AG08395 (cell line): Measurements from ENCODE around the gene TSGA10IP.
A peak's percentile ranks its signal among the peaks of the same experiment; 100 is the strongest.

Experiments
- DNase-seq: peaks from one replicate; pipeline ENCODE4 v3.0.0; 2012; ENCODE audit warnings: mixed read lengths, low spot score

Gene TSGA10IP

DNA sequence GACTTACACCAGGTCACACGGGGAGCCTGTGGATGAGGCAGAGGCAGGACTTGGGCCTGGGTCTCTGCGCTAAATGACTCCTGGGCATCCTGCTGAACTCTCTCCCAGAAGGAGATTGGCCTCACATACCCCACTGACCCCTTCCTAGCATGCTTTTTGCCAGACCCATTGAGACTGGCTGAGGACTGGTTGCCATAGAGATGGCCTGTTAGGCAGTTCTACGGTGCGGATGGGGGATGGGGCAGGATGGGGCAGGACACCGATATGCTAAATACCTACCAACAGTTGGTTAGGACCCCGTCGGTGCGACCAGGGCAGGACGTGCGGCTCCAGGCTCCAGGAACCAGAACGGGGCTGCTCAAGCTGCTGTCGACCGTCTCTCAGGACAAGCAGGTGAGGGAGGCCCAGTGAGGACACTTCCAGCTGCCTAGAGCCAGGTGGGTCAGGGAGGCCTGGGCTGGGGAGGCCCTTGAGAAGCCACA, at the start of gene TSGA10IP:
TSS of gene TSGA10IP (plus strand) at position 51 of the 482 bp plus-strand sequence. CDS start at position 247, 196 bp downstream.
- DNase-seq = no peak

DNA sequence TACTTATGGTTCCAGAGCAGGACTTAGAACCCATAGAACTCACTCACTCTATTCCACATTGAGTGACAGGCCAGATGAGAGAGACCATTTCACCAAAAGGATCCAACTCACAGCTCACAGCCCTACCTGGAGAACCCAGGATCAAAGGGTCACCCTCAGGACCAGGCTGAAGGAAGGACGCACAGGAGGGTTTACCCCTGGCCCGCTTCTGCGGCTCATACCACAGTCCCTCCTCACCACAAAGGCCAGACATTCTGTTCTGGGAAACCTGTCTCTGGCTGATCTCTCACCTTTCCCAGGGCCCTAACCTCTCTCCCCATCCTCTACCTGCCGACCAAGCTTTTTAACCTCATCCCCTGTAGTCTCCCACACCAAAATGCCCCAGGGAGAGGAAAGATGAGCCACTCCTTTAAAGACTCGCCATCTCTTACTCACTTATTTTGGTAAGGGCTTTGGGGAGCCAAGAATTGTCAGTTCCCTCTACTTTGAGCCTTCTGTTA, 49.7 kb upstream of the TSGA10IP start:
- no peak for DNase-seq

DNA sequence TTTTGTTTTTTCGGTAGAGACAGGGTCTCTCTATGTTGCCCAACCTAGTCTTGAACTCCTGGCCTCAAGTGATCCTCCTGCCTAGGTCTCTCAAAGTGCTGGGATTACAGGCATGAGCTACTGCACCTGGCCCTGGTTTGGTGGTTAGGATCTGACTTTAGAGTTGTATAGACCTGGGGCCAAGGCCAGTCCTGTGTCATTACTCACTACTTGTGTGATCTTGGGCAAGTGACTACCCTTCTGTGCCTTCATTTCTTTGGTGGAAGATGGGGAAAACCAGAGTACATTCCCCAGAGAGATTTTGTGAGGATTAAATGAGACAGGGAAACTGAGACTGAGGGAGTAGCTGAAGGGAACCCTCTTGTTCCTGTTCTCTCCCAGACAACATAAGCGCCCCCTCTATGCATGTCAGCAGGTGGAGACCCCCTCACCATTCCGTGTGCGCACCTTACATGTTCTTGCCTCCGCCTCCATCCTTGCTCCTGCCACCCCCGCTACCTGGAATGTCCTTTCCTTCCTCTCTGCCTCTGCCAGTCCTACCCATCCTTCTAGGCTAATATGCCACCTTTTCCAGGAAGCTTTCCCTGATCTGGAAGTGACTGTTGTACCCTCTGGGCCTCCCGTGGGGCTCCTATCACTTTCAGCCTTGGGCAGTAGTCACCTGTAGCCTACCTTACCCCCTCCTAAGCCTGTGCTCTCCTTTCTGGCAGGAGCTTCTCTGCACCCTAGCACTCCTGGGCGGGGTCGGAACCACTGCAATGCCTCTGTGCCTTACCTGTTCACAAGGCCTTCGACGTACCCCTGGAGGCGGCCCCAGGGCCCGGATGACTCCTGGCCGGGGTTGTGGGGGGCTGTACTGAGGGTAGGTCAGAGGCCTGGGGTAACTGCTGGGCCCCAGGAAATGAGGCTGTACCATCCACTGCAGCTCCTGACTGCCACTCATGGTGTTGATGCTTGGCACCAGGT, 49.0 kb upstream of the TSGA10IP start:
- no peak for DNase-seq

DNA sequence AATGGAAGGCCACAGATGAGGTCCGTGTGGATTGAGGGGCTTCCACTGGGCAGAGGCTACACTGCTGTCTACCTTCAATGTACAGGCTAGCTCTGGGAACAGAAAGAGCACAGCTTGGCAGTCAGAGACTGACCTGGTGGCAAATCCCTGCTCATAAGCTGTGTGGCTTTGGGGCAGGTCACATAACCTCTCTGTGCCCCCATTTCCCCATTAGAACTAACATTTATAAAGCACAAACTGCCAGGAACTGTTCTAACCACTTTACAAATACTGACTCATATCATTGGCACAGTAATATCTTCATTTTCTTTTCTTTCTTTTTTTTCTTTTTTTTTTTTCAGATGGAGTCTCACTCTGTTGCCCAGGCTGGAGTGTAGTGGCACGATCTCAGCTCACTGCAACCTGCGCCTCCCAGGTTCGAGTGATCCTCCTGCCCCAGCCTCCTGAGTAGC, 48.2 kb upstream of the TSGA10IP start:
- DNase-seq = no peak

DNA sequence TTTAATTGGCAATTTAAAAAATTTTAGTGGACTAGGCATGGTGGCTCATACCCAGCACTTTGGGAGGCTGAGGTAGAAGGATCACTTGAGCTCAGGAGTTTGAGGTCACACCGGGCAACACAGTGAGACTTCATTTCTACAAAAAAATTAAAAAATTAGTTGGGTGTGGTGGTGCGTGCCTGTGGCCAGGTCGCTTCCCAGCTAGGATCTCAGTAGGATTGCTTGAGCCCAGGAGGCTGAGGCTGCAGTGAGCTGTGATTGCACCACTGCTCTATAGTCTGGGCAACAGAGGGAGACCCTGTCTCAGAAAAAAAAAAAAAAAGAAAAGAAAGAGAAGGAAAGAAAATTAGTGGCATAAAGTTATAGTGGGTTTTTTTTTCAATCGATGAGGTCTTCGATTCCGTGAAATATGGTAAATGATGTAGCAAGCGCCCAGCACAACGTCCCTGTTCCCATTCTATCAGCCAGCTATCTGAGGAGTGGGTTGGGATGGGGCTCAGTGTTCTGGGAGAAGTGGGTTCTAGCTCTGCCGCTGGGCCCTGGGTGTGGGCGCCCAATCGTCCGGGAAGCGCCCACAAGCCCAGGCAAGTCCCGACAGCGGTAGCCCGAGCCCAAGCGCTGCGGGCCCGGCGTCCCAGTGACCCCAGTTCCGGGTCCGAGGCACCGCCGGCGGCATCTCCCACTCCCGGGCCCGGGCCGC, 46.5 kb upstream of the TSGA10IP start:
- no peak for DNase-seq

DNA sequence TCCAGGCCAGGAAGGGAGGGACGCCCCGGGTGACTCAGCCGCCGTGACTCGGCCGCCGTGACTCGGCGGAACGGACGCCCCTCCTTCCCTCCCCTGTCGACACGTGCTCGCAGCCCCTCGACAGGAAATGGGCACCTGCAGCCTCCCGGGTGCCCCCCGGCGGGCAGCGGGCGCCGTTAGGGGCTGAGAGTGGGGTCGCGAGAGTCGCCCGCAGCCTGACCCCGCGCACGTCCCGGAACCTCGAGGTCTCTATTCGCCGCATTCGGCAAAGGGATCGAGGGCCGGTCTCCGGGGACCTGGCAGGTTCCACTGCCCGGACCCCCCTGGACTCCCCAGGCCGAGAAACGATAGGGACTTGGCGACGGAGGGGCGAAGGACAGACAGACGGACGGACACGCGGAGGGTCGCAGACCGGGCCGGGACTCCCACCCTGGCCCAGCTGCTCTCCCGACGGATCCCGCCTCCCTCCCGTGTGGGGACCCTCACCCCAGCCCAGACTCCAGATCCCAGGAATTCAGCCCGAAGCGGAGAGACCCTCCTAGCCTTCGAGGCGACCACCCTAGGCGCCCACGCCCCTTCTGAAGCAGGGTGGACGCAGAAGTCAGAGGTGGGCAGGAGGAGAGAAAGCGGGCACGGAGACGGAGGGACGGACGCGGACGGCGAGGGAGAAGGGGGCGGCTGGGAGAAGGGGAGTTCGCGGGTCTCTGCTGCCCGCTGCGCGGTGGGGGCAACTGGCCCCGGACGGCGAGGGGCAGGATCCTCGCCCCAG, 45.7 kb upstream of the TSGA10IP start:
- DNase-seq = peak; percentile 77

DNA sequence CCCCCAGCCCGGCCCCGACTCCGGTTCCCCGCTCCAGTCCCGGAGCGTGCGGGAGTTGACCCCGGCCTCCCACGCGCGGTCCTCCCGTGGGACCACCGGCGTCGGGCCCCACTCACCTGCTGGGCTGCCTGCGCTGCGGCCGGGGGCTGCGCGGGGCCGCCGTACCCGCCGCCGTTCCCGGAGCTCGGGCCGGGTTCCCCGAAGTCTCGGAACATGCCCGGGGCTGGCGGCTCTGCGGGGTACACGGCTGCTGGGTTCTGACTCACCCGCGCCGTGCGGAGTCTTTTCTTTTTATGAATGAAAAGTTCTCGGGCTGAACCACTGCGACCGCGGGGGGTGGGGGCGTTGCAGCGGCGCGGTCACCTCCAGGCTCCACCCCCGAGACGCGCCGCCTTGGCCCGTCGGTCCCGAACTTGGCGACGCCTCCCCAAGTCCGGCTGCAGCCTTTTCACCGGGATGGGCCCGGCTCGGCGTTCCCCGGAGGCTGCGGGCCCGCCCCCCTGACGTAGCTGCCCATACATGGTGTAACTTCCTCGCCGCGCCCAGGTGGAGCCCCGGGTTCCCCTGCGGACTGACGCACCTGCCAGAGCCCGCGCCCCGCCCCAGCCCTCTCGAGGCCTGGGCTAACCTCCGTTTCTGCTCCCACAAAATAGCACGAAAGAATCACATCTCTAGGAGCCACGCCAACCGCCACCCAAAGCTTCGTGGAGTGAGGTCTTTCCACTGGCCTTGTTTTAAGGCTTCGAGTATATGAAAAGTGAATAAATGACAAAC, 45.0 kb upstream of the TSGA10IP start, which contains the start of gene FOSL1:
TSS of gene FOSL1 (minus strand) at position 264 of the 774 bp plus-strand sequence. CDS start at position 215, 49 bp downstream.
- peak; percentile 94 for DNase-seq

DNA sequence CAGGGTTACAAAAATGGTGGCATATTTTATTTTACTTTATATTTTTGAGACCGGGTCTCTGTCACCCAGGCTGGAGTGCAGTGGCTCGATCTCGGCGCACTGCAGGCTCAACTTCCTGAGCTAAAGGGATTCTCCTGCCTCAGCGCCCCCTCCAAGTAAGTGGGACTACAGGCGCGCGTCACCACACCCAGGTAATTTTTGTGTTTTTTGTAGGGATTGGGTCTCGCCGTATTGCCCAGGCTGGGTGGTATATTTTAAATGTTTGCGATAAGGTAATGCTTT, 44.4 kb upstream of the TSGA10IP start:
- no peak for DNase-seq

DNA sequence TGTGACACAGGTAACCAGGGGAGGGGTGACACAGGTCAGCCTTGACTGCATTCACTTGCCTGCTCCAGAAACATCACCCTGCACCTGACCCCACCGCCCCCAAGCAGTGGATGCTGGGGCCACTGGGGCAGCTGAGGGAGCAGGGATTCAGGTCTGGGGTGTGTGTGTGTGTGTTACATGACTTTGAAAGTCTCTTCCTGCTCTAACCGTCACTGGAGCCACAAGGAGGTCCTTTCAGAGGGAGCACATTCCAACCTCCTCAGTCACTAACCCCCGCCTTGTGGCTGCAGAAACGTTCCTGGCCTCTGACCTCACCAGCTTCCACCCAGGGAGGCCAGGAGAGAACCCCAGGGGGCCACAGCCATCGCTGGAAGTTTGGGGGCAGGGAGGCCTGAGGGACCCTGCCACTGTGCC, 42.2 kb upstream of the TSGA10IP start:
- peak; percentile 91 for DNase-seq

DNA sequence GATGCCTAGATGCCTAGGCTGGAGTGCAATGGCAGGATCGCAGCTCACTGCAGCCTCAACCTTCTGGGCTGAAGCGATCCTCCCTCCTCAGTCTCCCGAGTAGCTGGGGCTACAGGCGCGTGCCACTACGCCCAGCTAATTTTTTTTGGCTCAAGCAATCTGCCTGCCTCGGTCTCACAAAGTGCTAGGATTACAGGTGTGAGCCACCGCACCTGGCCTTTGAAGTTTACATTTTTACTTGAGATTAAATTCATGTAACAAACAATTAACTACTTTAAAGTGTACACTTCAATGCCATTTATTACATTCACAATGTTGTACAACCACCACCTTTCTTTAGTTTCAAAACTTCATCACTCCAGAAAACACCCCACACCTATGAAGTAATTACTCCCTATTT, 41.6 kb upstream of the TSGA10IP start:
- no peak for DNase-seq

DNA sequence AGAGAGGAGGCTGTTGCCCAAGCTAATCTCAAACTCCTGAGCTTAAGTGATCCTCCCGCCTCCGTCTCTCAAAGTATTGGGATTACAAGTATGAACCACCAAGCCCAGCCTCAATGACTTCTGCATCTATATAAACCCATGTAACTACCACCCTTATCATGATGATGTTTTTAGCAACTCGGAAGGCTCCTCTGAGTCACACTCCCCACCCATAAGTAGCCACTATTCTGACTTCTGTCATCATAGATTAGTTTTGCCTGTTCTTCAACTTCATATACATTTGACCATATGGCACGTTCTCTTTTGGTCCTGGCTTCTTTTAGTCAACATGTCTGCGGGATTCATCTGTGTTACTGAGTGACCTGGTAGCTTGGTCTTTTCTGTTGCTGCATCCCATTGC, 38.7 kb upstream of the TSGA10IP start:
- DNase-seq = no peak

DNA sequence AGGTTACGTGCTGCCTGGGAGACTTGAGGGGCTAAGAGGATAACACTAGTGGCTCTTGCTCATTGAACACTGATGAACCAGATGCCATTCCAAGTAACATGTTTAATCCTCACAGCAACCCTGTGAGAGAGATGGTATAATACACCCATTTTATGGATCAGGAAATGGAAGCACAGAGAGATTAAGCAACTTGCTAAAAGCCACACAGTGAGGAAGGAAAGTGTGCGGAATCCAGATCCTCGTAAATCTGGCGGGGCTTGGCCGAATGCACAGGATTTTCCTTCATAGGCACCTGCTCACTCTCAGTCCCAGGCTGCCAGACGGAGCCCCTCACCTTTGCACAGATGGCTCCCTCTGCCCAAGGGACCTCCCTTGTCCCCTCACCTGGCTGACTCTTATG, 37.4 kb upstream of the TSGA10IP start:
- no peak for DNase-seq

DNA sequence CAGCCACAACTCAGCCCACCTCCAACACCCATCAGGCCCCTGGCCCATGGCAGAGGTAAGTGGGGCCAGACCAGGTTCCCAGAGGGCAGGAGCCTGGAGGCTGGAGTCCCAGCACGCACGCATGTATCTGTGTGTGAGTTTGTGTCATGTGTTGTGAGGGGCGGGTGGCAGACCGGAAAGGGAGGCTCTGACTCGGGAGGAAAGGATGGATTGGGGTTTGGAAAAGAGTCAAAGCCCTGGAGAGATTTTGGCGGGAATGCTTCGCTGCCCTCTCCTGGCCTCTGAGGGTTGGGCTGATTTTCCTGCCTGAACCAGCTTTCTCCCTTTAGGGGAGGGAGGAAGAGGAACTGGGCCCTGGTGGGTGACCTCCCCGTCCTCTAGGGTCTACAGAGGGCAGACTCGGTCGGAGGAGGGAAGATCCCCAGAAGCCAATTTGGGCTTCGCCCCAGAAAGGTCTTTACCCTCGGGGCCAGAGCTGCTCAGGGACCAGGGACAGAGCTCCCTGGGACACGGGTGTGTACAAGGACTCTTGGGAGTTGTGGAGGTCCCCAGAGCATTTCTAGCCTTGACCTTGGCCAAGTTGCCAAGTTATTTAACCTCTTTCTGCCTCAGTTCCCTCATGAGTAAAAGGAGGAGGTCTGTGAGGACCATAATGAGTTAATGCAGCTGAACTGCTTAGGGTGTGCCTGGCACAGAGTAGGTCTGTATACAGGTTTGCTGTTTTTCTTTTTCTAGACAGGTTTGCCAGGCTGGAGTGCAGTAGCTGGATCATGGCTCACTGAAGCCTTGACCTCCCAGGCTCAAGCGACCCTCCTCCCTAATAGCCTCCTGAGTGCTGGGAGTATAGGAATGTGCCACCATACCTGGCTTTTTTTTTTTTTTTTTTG, 33.4 kb upstream of the TSGA10IP start:
- DNase-seq = peak; percentile 93

DNA sequence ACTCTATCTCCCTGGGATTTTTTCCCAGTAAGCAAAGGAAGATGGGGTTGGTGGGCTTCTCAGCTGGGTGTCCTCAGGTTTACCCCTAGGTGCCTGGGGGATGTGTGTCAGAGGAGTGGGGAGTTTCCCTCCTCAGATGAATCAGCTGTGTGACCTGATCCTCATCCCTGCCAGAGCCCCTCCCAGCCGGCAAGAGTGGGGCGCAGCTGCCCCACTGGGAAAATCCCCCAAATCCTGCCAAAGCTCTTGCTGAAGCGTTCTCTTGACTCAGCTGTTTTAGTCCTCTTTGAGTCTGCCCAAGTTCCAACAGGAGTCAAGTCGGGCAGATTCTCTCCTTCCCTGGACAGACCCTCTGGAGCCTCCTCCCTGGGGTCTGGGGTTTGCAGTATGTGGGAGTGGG, 32.4 kb upstream of the TSGA10IP start:
- peak; percentile 49 for DNase-seq

DNA sequence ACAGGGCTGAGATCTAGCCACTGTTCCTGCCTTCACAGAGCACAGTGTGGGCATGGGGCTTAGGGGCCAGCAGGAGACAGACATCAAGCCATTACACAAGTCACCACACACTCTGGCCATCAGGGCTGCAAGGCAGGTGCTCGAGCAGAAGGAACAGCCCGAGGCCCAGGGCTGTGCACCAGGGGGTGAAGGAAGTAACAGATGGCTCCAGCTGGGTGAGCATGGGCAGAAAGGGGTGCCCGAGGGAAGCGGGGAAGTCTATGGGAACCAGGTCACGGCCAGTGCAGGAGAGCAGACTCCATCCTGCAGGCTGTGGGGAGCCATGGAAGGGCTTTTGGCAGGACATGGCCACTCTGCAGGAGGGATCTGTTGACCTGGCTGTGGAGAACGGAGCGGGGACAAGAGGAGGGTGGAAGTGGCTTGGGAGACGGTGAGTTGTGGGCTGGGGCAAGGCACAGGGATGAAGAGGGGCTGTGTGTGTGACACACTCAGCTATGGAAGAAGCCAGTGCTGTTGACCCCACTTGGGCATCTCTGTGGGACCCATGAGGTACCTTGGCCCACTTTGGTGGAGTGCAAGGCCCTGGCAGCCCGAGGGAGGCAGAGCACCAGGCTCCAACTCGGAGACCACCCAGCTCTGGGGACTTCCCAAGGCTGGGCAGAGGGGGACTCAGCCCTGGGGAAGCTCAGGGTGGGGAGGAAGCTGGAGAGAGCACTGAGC, 30.0 kb upstream of the TSGA10IP start:
- DNase-seq = no peak

DNA sequence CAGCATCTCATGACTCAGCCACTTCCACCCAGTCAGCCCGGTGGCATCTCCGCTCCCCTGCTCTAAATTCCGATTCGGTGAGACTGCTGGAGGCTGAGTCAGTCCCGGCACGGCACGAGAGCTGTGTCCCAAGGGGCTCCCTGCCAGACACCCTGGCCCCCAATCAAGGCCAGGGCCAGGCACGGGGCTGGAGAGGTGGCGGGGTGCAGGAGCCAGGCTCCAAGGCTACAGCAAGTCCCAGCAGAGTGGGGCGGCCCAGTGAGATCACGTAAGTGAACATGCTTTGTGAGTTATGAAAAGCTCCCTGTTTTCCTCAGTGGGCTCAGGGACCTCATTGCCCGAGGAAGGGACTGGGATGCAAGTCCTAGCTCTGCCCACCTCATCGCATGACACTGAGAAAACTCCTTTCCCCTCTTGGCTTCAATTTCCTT, 29.4 kb upstream of the TSGA10IP start:
- peak; percentile 96 for DNase-seq

DNA sequence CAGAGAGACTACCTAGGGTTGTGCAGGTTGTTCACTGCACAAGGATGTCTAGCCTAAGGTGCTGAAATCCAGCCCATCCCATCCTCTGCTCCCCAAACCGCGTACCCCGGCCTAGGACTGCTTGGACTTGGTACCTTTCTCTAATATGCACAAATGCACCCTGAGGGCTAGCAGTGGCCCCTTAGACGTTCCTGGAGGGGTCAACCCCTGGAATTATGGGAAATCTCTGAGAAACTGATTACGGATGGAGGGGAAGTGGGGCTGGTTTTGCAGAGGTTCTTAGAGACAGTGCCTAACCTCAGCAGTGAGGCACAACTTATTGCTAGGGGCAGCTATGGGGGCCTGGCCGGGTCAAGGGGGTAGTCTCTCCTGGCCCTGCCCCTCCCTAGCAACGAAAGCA, 28.9 kb upstream of the TSGA10IP start:
- no peak for DNase-seq

DNA sequence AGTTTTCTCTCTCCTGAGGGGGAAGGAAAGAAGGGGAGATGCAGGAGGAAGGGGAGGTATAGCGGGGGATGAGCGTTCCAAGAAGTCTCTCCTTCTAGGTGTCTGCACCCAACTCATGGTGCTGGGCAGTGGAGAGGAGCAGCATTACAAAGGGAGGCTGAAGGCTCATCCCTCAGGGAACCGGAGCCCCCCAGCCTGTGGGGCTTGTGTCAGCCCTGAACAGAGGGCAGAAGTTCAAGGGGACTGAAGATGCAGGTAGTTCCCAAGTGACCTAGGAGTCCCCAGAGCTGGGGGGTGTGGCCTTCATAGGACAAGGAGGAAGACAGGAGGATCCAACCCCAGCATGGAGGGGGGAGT, 28.2 kb upstream of the TSGA10IP start:
- no peak for DNase-seq

DNA sequence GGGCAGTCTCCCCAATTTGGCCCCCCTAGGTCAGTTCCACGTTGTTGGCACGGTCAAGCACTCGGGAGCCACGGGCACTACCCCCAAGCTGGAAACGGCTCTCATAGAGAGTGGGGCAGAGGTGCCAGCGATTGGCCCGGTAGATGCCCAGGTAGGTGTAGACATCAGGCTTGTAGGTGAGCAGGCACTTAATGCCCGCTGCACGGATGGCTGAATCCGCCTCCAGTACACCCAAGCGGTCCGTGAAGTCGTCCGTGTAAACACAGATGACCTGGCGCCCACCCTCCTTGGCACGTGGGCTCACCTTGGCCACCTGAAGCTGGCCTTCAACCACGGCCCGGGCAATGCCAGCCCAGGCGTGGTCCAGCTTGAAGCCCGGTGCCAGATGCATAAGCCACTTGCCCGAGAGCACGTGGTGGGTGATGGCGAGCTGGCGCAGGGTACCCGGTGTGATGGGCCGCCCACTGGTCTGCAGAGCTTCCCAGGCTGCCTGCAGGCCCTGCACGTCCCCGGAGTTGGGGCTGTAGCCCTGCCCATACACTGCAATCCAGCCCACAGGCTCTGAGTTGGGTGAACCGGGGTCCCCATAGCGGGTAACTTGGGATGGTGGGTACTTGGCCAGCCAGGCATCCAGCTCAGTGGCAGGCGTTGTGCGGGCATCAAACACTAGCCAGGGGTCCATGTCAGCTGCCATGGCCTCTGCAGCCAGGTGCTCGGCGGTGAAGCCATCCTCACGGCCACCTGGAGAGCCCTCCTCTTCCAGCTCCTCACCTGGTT, 27.7 kb upstream of the TSGA10IP start:
- DNase-seq = no peak
